H1 (cell line): ENCODE measurements around the gene TTI1. TPM values are rescaled to one million over a fixed set of nuclear protein-coding genes. Genes with fewer than 3 reads are reported as not detected.

Source experiments
- CTCF ChIA-PET: fragments of 300-600 bp; sonication (Branson Sonifier 250); formaldehyde crosslinking; loops from one replicate; lab custom pipeline; 2021; ENCODE audit not compliant: partially characterized antibody; lab: Charles Lee
- POLR2A ChIA-PET: fragments of 300-600 bp; sonication (Branson Sonifier 250); formaldehyde crosslinking; loops from one replicate; lab custom pipeline; 2021; ENCODE audit warnings: inconsistent platforms; ENCODE audit not compliant: partially characterized antibody; lab: Charles Lee
- DNase-seq, 2 experiments: peaks; one replicate each; pipeline versions ENCODE4 v3.0.0 to v3.0.0-alpha.2; 2010 to 2022; ENCODE audit warnings: low spot score in 2 of 2, low read depth in 1 of 2, mixed read lengths in 1 of 2
- FAIRE-seq: peaks from 2 replicates; lab custom pipeline; 2011; peaks lifted over from hg19 to GRCh38; lab: Jason Lieb, UNC
- H2AFZ ChIP-seq: 2 replicates; pipeline ENCODE4 v1.8.1; 2012; ENCODE audit warnings: low read length, inconsistent platforms
- H2AK5ac ChIP-seq: 2 replicates; pipeline ENCODE4 v1.6.1; 2013; ENCODE audit warnings: low read depth, low read length
- H2BK120ac ChIP-seq: replicated peaks from 2 replicates; pipeline ENCODE3; 2013; ENCODE audit warnings: low read depth, low read length, inconsistent platforms
- H2BK12ac ChIP-seq: 2 replicates; pipeline ENCODE4 v1.6.1; 2013; ENCODE audit warnings: low read depth, low read length
- H2BK15ac ChIP-seq: 2 replicates; pipeline ENCODE4 v1.6.1; 2013; ENCODE audit warnings: low read length
- H2BK20ac ChIP-seq: 2 replicates; pipeline ENCODE4 v1.6.1; 2013; ENCODE audit warnings: low read length
- H2BK5ac ChIP-seq: 2 replicates; pipeline ENCODE4 v1.6.1; 2013; ENCODE audit warnings: low read depth, low read length
- H3K14ac ChIP-seq: 2 replicates; pipeline ENCODE4 v1.6.1; 2013; ENCODE audit warnings: inconsistent platforms; ENCODE audit not compliant: insufficient read length
- H3K18ac ChIP-seq: 2 replicates; pipeline ENCODE4 v1.6.1; 2013; ENCODE audit warnings: low read length; ENCODE audit errors: extremely low read depth
- H3K23ac ChIP-seq: 2 replicates; pipeline ENCODE4 v1.6.1; 2013; ENCODE audit warnings: inconsistent platforms; ENCODE audit not compliant: insufficient read length
- H3K23me2 ChIP-seq: 2 replicates; pipeline ENCODE4 v1.6.1; 2013; ENCODE audit warnings: low read depth, low read length
- H3K27ac ChIP-seq: 2 replicates; pipeline ENCODE4 v1.6.1; 2011; ENCODE audit warnings: low read depth, low read length, inconsistent platforms
- H3K27me3 ChIP-seq, 4 experiments: replicated peaks in 1 of 4; 1 replicate in 1 of 4; 2 replicates in 3 of 4; pipeline versions ENCODE4 v1.6.1 to v1.8.1; 2011 to 2013; ENCODE audit warnings: low read length in 3 of 4, mild to moderate bottlenecking in 3 of 4, inconsistent platforms in 2 of 4, mixed read lengths in 2 of 4, moderate library complexity in 1 of 4; ENCODE audit not compliant: control insufficient read depth in 3 of 4, insufficient read depth in 3 of 4; ENCODE audit errors: extremely low read depth in 1 of 4
- H3K36me3 ChIP-seq, 4 experiments: 2 replicates each; pipeline versions ENCODE4 v1.6.1 to v1.8.1; 2011 to 2013; ENCODE audit warnings: mild to moderate bottlenecking in 4 of 4, low read length in 3 of 4, moderate library complexity in 2 of 4, control low read depth in 1 of 4, inconsistent platforms in 1 of 4; ENCODE audit not compliant: insufficient read depth in 4 of 4, control insufficient read depth in 2 of 4
- H3K4ac ChIP-seq: replicated peaks from 2 replicates; pipeline ENCODE3; 2013; ENCODE audit warnings: low read length, low read depth, mixed read lengths, inconsistent platforms; ENCODE audit not compliant: insufficient read length
- H3K4me1 ChIP-seq, 4 experiments: replicated peaks in 1 of 4; 1 replicate in 1 of 4; 2 replicates in 3 of 4; pipeline versions ENCODE4 v1.6.1 to v1.8.1; 2011 to 2013; ENCODE audit warnings: low read length in 3 of 4, inconsistent platforms in 2 of 4, mixed read lengths in 1 of 4; ENCODE audit not compliant: insufficient read depth in 4 of 4, control insufficient read depth in 3 of 4
- H3K4me2 ChIP-seq, 2 experiments: 2 replicates each; pipeline versions ENCODE4 v1.6.1 to v1.8.1; 2011 to 2013; ENCODE audit warnings: low read depth in 2 of 2, low read length in 2 of 2, control low read depth in 1 of 2, inconsistent platforms in 1 of 2, mild to moderate bottlenecking in 1 of 2; ENCODE audit not compliant: insufficient read depth in 1 of 2
- H3K4me3 ChIP-seq, 4 experiments: fragments of 200-600, 300-600 bp in 1 of 4; sonication (generic), shearing (Covaris generic), sonication (Bioruptor Twin) in 1 of 4; 2 replicates each; pipeline versions ENCODE4 v1.5.1 to v1.8.1; 2011 to 2016; ENCODE audit warnings: low read length in 4 of 4, low read depth in 3 of 4, control low read depth in 2 of 4, inconsistent platforms in 2 of 4, mild to moderate bottlenecking in 2 of 4, mixed read lengths in 1 of 4, moderate library complexity in 1 of 4; ENCODE audit not compliant: insufficient read depth in 2 of 4; ENCODE audit errors: extremely low read depth in 1 of 4
- H3K56ac ChIP-seq: replicated peaks from 2 replicates; pipeline ENCODE3; 2013; ENCODE audit warnings: low read depth, mild to moderate bottlenecking, mixed read lengths, low read length, inconsistent platforms; ENCODE audit not compliant: insufficient read length
- H3K79me1 ChIP-seq: 2 replicates; pipeline ENCODE4 v1.6.1; 2013; ENCODE audit warnings: low read depth, low read length, control low read depth
- H3K79me2 ChIP-seq, 2 experiments: 2 replicates each; pipeline versions ENCODE4 v1.6.1 to v1.8.1; 2012 to 2013; ENCODE audit warnings: low read length in 2 of 2, mild to moderate bottlenecking in 2 of 2, inconsistent platforms in 1 of 2; ENCODE audit not compliant: insufficient read depth in 2 of 2, control insufficient read depth in 1 of 2
- H3K9ac ChIP-seq, 4 experiments: replicated peaks in 1 of 4; 1 replicate in 1 of 4; 2 replicates in 3 of 4; pipeline versions ENCODE4 v1.6.1 to v1.8.1; 2011 to 2013; ENCODE audit warnings: low read depth in 3 of 4, low read length in 3 of 4, control low read depth in 2 of 4, mild to moderate bottlenecking in 2 of 4, moderate library complexity in 2 of 4, inconsistent platforms in 1 of 4; ENCODE audit errors: extremely low read depth in 1 of 4
- H3K9me3 ChIP-seq, 2 experiments: 2 replicates each; pipeline versions ENCODE4 v1.6.1 to v1.8.1; 2012 to 2013; ENCODE audit warnings: mild to moderate bottlenecking in 2 of 2, moderate library complexity in 2 of 2, control low read depth in 1 of 2, inconsistent platforms in 1 of 2, low read depth in 1 of 2, low read length in 1 of 2, mixed read lengths in 1 of 2; ENCODE audit not compliant: insufficient read depth in 2 of 2
- H4K20me1 ChIP-seq, 2 experiments: replicated peaks in 1 of 2; 2 replicates each; pipeline versions ENCODE3 to v1.8.1; 2011 to 2013; ENCODE audit warnings: inconsistent platforms in 2 of 2, low read length in 2 of 2, mild to moderate bottlenecking in 1 of 2; ENCODE audit not compliant: insufficient read depth in 2 of 2, control insufficient read depth in 1 of 2
- H4K5ac ChIP-seq: 2 replicates; pipeline ENCODE4 v1.6.1; 2013; ENCODE audit warnings: low read length, low read depth, mixed read lengths, inconsistent platforms; ENCODE audit not compliant: insufficient read length
- H4K8ac ChIP-seq: 2 replicates; pipeline ENCODE4 v1.8.0; 2013; ENCODE audit warnings: mild to moderate bottlenecking, moderate library complexity, low read length, inconsistent platforms; ENCODE audit not compliant: insufficient read depth; ENCODE audit errors: extremely low read depth
- H4K91ac ChIP-seq: replicated peaks from 2 replicates; pipeline ENCODE3; 2013; ENCODE audit warnings: low read length, mixed read lengths, inconsistent platforms; ENCODE audit not compliant: insufficient read length
- JUN ChIP-seq: IDR thresholded peaks from 2 replicates; pipeline ENCODE4 v1.6.1; 2011; ENCODE audit warnings: low read depth, mild to moderate bottlenecking, improper control_type of control experiment, low read length
- MAFK ChIP-seq: IDR thresholded peaks from 2 replicates; pipeline ENCODE4 v1.6.1; 2012; ENCODE audit warnings: low read depth, mild to moderate bottlenecking, improper control_type of control experiment, low read length
- SP1 ChIP-seq: IDR thresholded peaks from 2 replicates; pipeline ENCODE4 v1.6.1; 2011; ENCODE audit warnings: low read depth, low read length
- TAF1 ChIP-seq: IDR thresholded peaks from 2 replicates; pipeline ENCODE4 v1.6.1; 2011; ENCODE audit warnings: mild to moderate bottlenecking, low read depth, low read length
- TCF12 ChIP-seq: IDR thresholded peaks from 2 replicates; pipeline ENCODE4 v1.6.1; 2011; ENCODE audit warnings: low read depth, mild to moderate bottlenecking, low read length
- WGBS, 2 experiments: shearing (Covaris generic) in 1 of 2; methylation state at CpG; one replicate each; pipeline versions ENCODE4 v1.1.6 to v1.1.7; 2013 to 2015; ENCODE audit warnings: low lambda C conversion rate in 2 of 2, mixed read lengths in 2 of 2, inconsistent platforms in 1 of 2, low coverage in 1 of 2, missing lambda C conversion rate in 1 of 2; ENCODE audit not compliant: insufficient replicate concordance in 2 of 2, insufficient coverage in 1 of 2, insufficient read length in 1 of 2; ENCODE audit errors: extremely low coverage in 1 of 2, missing lambda C conversion rate in 1 of 2; 5-methylcytosine and 5-hydroxymethylcytosine counted together
- polyA plus RNA-seq, 7 experiments: library from polyadenylated mRNA; depleted of rRNA in 3 of 7; stranded (reverse) in 5 of 7; unstranded in 2 of 7; fragments of >200 nt in 5 of 7; fragments of 200-250 nt in 2 of 7; gene quantifications; 1 replicate in 5 of 7; 2 replicates in 1 of 7; 4 replicates in 1 of 7; pipeline versions ENCODE4 v1.2.1 to v1.2.3, GENCODE V29; 2011 to 2013; ENCODE audit warnings: missing spikeins in 2 of 7, mixed read lengths in 2 of 7
- total RNA-seq: library from RNA; stranded (reverse); fragmentation: NEBNext Ultra II Directional; extraction: Animal tissue kit (Norgen Biotek cat#: 25700); gene quantifications from 2 replicates; pipeline ENCODE4 v1.2.1, GENCODE V29; 2021

Gene TTI1
- total and polyA plus RNA-seq, 2 of the 8 experiments (the other 6 are each of a cell fraction or from before 2014, with no cell fraction given), result 34.1 to 47.0 TPM

DNA sequence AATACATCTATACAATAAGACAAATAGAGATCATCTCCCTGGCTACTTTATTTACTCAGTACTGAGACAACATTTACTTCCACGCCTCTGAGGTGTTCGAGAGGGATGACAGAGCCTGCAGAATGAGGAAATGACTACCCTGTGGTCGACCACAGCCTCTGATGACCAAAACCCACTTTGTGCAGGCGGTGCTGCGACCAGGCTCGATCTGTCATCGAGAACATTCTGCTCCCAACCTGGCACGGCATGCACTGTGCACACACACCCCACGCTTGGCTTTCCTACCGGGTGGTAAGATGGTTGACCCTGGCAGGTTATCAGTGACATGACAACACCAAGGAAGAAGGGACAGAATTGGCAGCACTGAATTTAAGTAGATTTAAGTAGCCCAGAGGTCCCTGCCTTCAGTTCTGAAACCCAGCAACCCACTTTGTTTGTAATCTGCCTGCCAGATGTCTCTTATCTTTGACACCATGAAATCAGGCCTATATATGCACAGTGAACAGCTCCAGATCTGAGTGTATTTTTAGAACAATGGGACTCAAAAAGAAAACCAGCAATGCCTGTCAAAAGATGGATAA, 42.6 kb downstream of the TTI1 start:
- Histone ChIP-seq H2AK5ac (no peak overlapping the region), H2BK12ac (no peak overlapping the region), H3K79me1 (no peaks in the 10 kb centered on the region), H4K91ac (no peak overlapping the region), H3K4me3 (no peak overlapping the region), H3K9ac (no peak overlapping the region), H3K23me2 (no peaks in the 10 kb centered on the region), H2AFZ (no peak overlapping the region), H3K23ac (no peak overlapping the region), H3K27ac (no peak overlapping the region), H3K4me2 (no peak overlapping the region), H3K56ac (no peak overlapping the region), H2BK120ac (no peak overlapping the region), H3K14ac (no peak overlapping the region), H3K4ac (no peak overlapping the region), H3K18ac (no peak overlapping the region), H4K20me1 (peaks cover 3 to 10% of the 10 kb centered on the region in 2 experiments), H3K27me3 (no peaks in the 10 kb centered on the region), H3K9me3 (no peaks in the 10 kb centered on the region), H4K5ac (no peak overlapping the region), H2BK5ac (no peak overlapping the region), H2BK20ac (no peak overlapping the region), H2BK15ac (no peak overlapping the region), H3K36me3 (peaks cover 2 to 39% (median 15%) of the 10 kb centered on the region in 4 experiments; a peak in 5 of 8 replicates), H3K4me1 (no peaks in the 10 kb centered on the region; a peak in 2 of 7 replicates), H4K8ac (no peak overlapping the region), H3K79me2 (no peaks in the 10 kb centered on the region)
- no peak for DNase-seq
- ChIA-PET POLR2A (interaction anchor here (0.7 to 1.2 kb wide), 2 partner anchors 54 to 76 kb away, joined by 3 read pairs; no protein-coding TSS in a partner anchor), CTCF (interaction anchor here (0.7 to 5.3 kb wide), 7 partner anchors 10 to 425 kb away, joined by 3 to 32 read pairs (median 9); partner anchors contain the start of gene VSTM2L)
- 95% methylated on average over 10 of the region's 10 CpGs; no CpG with 5 or more reads in 1 of the 2 experiments for WGBS, 2 experiments
- FAIRE-seq, result no peak
- TF ChIP-seq MAFK (no peak), SP1 (no peak), TCF12 (no peak), TAF1 (no peak), JUN (no peak)
